OCI-M1 (cell line): Measurements from ENCODE around the gene PEAK3.
A peak's percentile ranks its signal among the peaks of the same experiment; 100 is the strongest.

Experiments
- DNase-seq: peaks from one replicate; lab custom pipeline; 2025; lab: John Stamatoyannopoulos, UW

The PEAK3 gene

DNA sequence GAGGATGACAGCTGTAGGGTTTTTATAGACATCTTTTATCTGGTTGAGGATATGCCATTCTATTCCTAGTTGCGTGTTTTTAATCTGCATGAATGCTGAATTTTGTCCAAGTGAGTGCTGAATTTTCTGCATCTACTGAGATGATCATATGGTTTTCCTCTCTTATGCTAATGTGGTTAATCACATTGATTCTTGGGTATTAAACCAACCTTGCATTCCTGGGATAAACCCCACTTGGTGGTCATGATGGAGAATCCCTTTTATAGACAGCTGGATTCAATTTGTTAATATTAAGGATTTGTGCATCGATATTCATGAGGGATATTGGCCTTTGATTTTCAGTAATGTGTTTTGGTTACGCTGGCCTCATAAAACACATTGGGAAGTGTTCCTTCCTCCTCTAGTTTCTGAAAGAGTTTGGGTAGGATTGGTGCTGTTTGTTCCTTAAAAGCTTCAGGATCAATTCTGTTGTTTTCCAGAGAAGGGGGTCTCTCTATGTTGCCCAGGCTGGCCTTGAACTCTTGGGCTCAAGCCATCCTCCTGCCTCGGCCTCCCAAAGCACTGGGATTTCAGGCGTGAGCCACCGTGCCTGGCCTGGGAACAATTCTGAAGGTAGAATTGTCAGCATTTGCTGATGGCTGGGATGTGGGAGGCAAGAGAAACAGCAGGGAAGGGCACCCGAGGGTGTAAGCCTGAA, 33.3 kb upstream of the PEAK3 start:
- DNase-seq, result peak; percentile 2

GRCh38 chr19:2312820-2313501, 31.0 kb upstream of the PEAK3 start:
- DNase-seq, result no peak

GRCh38 chr19:2311093-2311492, 29.1 kb upstream of the PEAK3 start:
- no peak for DNase-seq

- no peak for DNase-seq
Observed at GRCh38 chr19:2309734-2310362, 27.9 kb upstream of the PEAK3 start.

DNA sequence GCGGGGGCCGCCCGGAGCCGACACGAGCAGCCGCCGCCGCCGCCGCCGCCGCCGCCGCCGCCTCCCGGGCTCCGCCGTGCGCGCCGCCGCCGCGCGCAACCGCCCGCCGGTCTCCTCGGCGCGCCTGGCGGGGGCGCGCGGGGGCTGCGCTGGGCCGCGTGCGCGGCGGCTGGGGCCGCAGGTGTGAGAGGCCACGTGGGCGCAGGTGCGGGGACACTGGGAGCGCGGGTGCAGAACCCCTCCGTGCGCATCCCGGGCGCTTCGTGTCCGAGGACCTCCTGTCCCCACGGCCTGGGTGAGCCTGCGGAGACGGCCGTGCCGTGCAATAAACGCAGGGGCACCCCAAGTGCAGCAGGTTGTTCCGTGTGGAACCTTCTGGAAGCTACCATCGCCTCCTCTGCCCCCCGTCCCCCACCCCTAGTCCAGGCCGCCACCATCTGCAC, 26.2 kb upstream of the PEAK3 start, which contains the start of gene LINGO3:
LINGO3 (minus strand) TSS at position 41 of the 443 bp plus-strand sequence. CDS start 16,378 bp downstream, outside the sequence.
- no peak for DNase-seq

DNA sequence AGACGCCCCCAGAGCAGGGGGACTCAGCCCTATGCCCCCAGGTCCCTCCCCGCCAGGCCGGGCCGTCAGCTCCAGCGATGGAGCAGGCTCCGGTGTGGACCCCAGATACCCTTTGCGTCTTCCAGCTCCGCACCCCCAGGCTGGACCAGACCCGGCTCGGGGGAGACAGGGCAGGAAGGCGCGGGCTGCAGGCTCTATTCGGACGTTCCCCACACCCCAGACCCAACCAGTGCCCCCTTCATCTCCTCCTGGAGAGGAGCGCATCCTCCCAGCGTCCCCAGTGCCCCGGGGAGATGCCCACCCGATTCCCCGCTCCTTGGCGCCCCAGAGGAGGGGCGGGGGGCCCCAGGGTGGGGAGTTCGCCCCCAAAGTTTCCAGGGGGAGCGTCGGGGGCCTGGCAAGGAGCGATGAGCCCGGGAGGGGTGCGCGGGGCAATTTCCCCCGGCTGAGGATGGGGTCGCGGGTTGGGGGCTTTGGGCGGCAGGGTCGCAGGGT, 25.6 kb upstream of the PEAK3 start:
- no peak for DNase-seq

GRCh38 chr19:2306971-2307370, 25.0 kb upstream of the PEAK3 start:
- no peak for DNase-seq

- no peak for DNase-seq
Observed at GRCh38 chr19:2306281-2306806, 24.4 kb upstream of the PEAK3 start.

- no peak for DNase-seq
Observed at GRCh38 chr19:2305452-2306280, 23.7 kb upstream of the PEAK3 start.

DNA sequence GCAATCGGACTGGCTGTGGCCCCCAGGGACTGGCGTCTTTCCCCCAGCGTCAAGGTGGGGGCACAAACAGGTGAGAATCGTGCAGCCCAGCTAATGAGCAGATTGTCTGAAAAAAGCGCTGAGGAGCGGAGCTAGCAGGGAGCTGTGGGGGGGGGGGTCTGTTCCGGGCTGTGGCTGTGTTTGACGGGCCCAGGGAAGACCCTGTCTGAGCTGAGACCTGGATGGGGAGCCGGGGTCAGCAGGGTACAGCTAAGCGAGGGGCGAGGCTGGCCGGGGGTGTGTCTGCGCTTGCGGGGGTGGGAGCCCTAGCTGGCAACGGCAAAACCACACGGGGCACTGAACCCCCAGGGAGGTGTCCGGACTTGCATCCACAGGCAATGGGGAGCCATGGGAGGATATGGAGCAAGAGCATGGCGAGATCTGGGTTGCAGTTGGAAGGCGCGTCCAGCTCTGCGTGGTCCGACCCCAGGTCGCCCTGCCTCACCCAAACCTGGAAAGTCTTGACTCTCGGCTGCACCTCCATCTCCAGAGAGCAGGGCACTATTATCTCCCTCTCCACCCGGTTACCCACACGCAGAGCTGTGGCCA, 21.3 kb upstream of the PEAK3 start:
- no peak for DNase-seq

- no peak for DNase-seq
Observed at GRCh38 chr19:2302319-2303210, 20.6 kb upstream of the PEAK3 start.

- no peak for DNase-seq
Observed at GRCh38 chr19:2300533-2300932, 18.6 kb upstream of the PEAK3 start.

GRCh38 chr19:2296141-2296540, 14.2 kb upstream of the PEAK3 start:
- DNase-seq, result no peak

- no peak for DNase-seq
Observed at GRCh38 chr19:2294687-2295335, 12.8 kb upstream of the PEAK3 start.

- DNase-seq, result no peak
Observed at GRCh38 chr19:2291185-2291751, 9.3 kb upstream of the PEAK3 start.

DNA sequence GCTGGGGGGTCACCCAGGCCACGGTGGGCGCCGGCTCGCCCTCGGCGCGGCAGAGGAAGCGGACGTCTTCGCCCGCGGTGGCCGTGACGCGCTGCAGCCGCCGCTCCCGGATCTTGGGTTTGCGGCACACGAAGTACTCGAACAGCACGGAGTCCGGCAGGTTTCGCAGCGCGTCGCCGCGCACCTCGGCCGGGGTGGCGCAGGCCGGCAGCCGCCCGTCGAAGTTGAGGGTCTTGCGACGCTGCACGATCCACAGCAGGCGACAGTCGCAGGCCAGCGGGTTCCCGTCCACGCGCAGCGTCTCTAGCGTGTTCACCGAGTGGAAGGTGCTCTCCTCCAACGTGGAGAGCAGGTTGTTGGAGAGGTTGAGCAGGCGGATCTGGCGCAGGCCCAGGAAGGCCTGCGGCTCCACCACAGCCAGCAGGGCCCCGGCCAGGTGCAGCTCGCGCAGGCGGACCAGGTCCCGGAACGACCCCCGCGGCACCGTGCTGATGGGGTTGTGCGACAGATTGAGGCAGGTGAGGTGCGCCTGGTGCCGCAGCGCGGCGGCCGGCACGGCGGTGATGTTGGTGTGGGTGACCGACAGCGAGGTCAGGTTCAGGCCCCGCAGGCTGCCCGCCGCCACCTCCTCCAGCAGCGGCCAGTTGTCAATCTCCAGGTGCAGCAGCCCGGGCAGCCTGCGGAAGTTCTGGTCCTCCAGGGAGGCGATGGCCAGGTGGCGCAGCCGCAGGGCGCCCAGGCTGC, 8.6 kb upstream of the PEAK3 start:
- DNase-seq, result no peak

- peak; percentile 88 for DNase-seq
Observed at GRCh38 chr19:2289714-2290435, 7.9 kb upstream of the PEAK3 start.
